ENCODE measurements around the gene TARBP1.

DNA sequence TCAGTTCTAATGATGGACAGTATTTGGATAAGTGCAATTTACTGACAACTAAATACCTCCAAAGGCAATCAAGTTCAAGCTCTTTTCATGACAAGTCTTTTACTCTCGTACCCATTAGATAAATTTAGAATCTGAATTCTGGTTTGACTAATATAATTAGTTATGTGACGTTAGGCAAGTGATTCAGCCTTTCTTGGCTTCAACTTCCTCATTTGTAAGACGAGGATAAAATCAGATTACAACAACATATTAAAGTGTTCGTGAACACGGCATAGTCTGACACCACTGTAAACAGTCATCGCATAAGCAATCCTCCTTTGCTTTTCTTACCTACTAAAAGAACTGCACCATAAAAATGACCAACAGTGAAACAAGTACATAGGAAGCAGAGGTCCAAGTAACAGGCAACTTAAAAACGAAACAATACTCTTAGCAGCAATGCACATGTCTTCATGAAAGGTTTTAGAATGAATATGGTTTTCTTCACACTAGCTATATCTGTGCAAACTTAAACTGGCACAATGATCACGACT is 80.1 kb downstream of the TARBP1 start:
- TF ChIP-seq, protein P1, sequence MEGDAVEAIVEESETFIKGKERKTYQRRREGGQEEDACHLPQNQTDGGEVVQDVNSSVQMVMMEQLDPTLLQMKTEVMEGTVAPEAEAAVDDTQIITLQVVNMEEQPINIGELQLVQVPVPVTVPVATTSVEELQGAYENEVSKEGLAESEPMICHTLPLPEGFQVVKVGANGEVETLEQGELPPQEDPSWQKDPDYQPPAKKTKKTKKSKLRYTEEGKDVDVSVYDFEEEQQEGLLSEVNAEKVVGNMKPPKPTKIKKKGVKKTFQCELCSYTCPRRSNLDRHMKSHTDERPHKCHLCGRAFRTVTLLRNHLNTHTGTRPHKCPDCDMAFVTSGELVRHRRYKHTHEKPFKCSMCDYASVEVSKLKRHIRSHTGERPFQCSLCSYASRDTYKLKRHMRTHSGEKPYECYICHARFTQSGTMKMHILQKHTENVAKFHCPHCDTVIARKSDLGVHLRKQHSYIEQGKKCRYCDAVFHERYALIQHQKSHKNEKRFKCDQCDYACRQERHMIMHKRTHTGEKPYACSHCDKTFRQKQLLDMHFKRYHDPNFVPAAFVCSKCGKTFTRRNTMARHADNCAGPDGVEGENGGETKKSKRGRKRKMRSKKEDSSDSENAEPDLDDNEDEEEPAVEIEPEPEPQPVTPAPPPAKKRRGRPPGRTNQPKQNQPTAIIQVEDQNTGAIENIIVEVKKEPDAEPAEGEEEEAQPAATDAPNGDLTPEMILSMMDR (conservative IDR thresholded peaks at IDR 0.05) = no peak
- TF ChIP-seq EZH2 (IDR thresholded peaks at IDR 0.05; ENCODE audit: low read depth) = no peak

All from PC-9 (cell line).